RPMI8226 (cell line): Measurements from ENCODE around the gene ERBB2.
"Not testable (repeated sequence)": the region's sequence is repeated elsewhere in the genome, so short reads cannot be mapped to it uniquely, and the experiment has no call there.

Source experiments
- DNase-seq: peaks from one replicate; pipeline ENCODE4 v3.0.0-alpha.2; 2015

Gene ERBB2

DNA sequence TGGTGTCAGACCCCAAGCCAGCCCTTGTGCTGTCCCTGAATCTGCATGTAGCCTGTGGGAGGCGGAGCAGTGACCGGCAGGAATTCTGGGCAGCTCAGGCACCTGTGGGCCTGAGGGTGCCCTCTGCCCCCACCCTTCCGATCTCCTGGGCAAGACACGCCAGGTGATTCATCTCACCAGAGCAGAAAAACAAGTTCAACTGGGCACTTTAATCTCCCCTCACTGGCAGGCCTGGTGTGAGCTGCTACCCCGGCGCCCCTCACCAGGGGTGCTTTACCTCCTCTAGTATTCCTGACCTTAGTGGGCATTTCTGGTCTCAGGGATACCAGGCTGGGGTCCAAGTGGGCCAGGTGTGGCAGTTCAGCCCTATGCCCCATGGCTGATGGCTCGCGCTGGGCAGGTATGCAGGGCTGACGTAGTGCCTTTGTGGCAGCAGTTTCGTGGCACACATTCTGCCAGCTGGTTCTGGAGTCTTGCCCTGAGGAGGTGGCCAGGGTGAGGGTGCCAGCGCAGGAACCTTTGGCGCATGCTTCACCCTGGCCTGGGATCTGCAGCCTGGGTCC, 6.0 kb downstream of the ERBB2 start:
- DNase-seq = no peak

DNA sequence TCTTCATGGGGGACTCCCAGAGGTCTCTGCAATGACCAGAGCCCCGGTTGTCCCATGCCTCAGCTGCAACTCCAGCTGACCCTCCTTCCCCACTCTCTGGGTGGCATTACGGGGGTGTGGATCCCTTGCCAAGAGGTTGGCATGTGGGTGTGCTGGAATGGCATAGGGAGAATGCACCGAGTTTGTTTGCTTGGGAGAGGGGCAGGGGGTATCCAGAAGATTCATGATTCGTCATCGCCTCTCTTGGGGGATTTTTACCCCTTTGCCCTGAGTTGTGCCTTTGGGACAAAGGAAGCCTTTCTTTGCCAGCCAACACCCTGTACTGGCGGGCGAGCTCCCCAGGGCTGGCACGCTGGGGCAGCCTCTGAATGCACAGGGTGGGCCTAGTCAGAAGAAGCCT, 6.5 kb downstream of the ERBB2 start:
- DNase-seq = no peak

DNA sequence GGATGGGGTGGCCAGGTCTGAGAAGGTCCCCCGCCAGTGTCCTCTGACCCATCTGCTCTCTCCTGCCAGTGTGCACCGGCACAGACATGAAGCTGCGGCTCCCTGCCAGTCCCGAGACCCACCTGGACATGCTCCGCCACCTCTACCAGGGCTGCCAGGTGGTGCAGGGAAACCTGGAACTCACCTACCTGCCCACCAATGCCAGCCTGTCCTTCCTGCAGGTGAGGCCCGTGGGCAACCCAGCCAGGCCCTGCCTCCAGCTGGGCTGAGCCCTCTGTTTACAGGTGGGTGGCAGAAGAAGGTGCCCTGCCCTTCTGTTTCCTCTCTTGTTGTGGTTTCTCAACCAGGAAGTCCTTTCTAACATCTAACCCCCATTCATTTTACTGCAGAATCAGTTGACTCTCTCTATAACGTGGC, 7.1 kb downstream of the ERBB2 start:
- peak; percentile 40 for DNase-seq

DNA sequence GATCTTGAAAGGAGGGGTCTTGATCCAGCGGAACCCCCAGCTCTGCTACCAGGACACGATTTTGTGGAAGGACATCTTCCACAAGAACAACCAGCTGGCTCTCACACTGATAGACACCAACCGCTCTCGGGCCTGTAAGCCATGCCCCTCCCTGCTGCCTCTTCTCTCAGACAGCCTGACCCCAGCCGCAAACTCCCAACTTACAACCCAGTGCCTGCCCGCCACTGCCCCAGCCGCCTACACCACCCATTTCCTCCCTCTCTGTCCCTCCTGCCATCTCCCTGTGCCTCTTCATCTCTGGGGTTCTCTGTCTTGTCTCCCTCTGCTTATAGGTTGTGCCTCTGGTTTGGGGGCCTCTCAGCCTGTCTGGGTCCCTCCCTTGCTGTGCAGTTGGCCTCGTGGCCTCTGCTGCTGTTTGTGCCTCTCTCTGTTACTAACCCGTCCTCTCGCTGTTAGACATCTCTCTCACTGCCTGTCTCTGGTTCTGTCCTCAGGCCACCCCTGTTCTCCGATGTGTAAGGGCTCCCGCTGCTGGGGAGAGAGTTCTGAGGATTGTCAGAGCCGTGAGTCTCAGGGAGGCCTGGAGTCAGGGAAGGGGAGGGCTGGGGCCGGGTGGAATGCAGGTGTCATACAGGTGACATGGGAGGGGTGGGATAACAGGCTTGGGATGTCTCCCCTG, 9.6 kb downstream of the ERBB2 start:
- DNase-seq = no peak

DNA sequence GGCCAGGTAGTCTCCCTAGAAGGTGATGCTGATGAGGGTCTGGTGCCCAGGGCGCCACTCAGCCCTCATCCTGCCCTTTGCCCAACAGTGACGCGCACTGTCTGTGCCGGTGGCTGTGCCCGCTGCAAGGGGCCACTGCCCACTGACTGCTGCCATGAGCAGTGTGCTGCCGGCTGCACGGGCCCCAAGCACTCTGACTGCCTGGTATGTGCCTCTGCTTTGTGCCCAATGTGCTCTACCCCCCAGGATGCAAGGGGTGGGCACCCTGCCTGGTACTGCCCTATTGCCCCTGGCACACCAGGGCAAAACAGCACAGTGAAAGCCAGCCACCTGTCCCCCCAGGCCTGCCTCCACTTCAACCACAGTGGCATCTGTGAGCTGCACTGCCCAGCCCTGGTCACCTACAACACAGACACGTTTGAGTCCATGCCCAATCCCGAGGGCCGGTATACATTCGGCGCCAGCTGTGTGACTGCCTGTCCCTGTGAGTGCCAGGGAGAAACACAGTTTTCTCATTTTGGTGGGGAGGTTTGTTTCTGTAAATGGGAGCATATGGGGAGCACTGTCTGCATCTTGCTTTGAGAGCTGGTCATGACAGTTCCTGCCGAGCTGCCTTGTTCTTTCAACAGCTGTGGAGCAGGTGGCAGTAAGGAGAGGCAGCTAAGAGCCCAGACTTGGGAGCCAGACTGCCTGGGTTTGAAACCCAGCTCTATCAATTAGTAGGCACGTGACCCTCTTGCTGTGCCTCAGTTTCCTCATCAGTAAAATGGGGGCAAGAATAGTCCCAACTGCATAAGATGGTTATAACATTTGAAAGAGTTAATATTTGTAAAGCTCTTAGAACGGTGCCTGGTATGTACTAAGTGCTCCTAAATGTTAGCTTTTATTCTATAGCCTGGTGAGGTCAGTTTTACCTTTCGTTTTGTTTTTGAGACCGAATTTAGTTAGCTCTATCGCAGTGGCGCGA, 10.4 kb downstream of the ERBB2 start:
- DNase-seq = no peak

DNA sequence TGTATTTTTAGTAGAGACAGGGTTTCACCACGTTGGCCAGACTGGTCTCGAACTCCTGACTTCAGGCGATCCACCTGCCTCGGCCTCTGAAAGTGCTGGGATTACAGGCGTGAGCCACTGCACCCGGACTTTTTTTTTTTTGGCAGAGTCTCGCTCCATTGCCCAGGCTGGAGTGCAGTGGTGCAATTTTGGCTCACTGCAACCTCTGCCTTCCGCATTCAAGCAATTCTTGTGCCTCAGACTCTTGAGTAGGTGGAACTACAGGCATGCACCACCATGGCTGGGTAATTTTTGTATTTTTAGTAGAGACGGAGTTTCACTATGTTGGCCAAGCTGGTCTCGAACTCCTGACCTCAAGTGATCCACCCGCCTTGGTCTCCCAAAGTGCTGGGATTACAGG, 11.2 kb downstream of the ERBB2 start:
- not testable (repeated sequence) for DNase-seq

DNA sequence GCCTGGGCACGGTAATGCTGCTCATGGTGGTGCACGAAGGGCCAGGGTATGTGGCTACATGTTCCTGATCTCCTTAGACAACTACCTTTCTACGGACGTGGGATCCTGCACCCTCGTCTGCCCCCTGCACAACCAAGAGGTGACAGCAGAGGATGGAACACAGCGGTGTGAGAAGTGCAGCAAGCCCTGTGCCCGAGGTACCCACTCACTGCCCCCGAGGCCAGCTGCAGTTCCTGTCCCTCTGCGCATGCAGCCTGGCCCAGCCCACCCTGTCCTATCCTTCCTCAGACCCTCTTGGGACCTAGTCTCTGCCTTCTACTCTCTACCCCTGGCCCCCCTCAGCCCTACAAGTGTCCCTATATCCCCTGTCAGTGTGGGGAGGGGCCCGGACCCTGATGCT, 12.0 kb downstream of the ERBB2 start:
- no peak for DNase-seq

DNA sequence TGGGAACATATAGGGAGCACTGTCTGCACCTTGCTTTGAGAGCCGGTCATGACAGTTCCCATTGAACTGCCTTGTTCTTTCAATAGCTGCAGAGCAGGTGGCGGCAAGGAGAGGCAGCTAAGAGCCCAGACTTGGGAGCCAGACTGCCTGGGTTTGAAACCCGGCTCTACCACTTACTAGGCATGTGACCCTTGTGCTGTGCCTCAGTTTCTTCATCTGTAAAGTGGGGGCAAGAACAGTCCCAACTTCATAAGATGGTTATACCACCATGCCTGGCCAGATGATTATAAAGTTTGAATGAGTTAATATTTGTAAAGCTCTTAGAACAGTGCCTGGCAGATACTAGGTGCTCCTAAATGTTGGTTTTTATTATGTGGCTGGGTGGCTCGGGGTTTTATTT, 14.4 kb downstream of the ERBB2 start:
- DNase-seq = no peak

DNA sequence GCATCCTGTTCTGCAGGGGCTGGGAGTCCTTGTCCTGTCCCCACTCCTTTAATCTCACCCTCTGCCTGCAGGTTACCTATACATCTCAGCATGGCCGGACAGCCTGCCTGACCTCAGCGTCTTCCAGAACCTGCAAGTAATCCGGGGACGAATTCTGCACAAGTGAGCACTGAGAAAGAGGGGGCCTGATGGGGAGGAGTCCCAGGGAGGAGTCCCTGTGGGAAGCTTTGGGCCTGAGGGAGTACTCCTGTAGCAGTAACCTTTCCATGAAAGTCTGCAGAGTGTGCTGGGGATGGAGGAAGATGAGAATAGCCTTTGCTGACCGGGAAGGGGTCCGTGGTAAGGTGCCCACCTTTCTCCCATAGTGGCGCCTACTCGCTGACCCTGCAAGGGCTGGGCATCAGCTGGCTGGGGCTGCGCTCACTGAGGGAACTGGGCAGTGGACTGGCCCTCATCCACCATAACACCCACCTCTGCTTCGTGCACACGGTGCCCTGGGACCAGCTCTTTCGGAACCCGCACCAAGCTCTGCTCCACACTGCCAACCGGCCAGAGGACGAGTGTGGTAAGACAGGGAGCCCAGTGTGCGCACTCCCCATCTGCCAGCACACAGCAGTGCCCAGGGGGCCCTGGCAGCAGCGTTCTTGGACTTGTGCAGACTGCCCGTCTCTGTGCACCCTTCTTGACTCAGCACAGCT, 15.7 kb downstream of the ERBB2 start:
- DNase-seq = no peak

DNA sequence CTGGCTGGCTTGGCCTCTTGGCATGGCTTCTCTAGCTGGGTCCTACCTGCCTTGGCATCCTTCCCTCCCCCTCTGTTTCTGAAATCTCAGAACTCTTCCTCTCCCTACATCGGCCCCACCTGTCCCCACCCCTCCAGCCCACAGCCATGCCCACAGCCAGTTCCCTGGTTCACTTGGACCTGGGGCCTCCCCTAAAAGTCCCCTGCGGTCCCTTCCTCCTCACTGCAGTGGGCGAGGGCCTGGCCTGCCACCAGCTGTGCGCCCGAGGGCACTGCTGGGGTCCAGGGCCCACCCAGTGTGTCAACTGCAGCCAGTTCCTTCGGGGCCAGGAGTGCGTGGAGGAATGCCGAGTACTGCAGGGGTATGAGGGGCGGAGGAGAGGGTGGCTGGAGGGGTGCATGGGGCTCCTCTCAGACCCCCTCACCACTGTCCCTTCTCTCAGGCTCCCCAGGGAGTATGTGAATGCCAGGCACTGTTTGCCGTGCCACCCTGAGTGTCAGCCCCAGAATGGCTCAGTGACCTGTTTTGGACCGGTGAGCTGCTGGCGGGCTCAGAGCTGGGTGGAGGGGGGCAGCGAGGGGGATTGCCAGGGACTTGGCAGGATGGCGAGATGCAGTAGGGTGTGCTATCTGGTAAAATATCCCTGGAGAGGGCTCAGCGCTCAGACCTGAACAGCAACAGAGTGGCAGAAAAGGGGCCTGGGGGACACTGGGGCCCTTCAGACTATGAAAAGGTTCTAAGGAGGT, 16.4 kb downstream of the ERBB2 start:
- DNase-seq = no peak

DNA sequence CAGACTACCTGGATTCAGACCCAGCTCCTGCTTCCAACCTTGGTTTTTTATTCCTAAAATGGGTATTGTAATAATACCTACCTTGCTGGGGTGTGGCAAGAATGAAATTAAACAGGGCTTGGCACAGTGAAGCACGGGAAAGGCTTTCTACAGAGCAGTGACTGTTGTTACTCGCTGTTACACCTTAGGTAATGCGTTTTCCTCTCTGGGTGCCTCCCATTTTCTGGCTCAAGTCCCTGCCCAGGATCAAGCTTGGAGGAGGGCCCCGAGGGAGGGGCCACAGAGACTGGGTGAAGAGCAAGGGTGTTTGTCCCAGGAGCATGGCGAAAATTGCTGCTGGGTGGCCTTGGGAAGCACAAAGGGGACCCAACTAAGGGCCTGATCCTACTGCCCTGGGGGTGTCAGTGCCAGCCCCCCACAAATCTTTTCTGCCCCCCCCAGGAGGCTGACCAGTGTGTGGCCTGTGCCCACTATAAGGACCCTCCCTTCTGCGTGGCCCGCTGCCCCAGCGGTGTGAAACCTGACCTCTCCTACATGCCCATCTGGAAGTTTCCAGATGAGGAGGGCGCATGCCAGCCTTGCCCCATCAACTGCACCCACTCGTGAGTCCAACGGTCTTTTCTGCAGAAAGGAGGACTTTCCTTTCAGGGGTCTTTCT, 17.1 kb downstream of the ERBB2 start:
- DNase-seq = no peak

DNA sequence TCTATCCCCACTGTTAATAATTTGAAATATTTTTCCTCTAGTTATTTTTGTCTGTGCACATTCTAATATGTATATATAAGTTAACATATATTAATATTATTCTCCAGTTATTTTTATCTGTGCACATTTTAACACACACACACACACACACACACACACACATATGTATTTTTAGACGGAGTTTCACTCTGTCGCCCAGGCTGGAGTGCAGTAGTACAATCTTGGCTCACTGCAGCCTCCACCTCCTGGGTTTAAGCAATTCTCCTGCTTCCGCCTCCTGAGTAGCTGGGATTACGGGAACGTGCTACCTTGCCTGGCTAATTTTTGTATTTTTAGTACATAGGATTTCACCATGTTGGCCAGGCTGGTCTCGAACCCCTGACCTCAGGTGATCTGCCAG, 17.8 kb downstream of the ERBB2 start:
- DNase-seq = no peak

DNA sequence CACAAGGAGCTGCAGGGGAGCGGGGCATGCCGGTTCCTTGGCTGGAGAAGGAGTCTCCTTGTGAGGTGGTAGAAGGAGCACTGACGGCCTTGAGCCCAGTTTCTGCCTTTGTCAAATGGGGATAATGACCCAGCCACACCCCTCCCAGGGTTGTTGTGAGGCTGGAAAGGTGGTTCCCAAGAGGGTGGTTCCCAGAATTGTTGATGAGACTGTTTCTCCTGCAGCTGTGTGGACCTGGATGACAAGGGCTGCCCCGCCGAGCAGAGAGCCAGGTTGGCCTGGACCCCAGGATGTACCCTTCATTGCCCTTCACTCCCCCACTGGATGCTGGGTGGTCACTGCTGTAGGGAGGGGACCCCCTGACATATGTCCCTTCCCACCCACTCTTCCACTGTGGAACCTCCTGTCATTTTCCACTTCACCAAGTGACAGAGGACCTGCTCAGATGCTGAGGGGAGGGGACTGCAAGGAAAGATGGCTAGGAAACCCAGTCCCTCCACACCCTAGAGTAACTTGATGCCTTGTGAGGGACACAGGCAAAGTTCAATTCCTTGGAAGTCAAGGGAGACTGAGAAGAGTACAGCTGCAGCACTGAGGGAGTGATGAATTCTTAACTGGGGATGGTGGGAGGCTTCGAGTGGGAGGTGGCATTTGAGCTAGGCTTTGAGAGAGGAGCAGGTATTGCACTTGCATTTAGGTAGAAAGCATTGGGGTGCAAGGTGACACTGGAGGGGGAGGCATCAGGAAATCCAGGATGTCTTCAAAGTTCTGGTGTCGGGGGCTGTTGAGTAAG, 19.9 kb downstream of the ERBB2 start:
- no peak for DNase-seq

DNA sequence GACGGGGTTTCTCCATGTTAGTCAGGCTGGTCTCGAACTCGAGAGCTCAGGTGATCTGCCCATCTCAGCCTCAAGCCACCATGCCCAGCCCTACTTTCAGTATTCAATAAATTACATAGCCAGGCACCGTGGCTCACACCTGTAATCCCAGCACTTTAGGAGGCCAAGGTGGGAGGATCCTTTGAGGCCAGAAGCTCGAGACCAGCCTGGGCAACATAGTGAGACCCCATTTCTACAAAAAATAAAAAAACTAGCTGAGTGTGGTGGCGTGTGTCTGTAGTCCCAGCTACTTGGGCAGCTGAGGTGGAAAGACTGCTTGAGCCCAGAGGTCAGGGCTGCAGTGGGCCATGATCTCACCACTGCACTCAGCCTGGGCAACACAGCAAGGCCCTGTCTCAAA, 22.2 kb downstream of the ERBB2 start:
- DNase-seq = no peak

DNA sequence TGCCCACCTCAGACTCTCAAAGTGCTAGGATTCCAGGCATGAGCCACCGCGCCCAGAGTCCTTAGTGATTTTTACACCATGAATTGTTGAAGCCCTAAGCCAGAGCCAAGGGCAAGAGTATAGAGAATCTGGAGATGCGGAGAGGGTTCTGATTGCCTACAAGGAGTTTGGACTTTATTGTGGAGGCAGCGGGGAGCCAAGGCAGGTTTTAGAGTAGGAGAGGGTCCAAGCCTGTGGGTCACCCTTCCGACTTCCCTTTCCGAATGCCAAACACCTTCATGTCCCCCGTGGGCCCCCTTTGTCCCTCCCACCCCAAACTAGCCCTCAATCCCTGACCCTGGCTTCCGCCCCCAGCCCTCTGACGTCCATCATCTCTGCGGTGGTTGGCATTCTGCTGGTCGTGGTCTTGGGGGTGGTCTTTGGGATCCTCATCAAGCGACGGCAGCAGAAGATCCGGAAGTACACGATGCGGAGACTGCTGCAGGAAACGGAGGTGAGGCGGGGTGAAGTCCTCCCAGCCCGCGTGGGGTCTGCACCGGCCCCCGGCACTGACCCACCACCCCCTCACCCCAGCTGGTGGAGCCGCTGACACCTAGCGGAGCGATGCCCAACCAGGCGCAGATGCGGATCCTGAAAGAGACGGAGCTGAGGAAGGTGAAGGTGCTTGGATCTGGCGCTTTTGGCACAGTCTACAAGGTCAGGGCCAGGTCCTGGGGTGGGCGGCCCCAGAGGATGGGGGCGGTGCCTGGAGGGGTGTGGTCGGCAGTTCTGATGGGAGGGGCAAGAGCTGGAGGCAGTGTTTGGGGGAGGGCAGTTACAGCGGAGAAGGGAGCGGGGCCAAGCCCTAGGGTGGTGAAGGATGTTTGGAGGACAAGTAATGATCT, 23.3 kb downstream of the ERBB2 start:
- DNase-seq = no peak

DNA sequence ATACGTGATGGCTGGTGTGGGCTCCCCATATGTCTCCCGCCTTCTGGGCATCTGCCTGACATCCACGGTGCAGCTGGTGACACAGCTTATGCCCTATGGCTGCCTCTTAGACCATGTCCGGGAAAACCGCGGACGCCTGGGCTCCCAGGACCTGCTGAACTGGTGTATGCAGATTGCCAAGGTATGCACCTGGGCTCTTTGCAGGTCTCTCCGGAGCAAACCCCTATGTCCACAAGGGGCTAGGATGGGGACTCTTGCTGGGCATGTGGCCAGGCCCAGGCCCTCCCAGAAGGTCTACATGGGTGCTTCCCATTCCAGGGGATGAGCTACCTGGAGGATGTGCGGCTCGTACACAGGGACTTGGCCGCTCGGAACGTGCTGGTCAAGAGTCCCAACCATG, 24.9 kb downstream of the ERBB2 start:
- no peak for DNase-seq

DNA sequence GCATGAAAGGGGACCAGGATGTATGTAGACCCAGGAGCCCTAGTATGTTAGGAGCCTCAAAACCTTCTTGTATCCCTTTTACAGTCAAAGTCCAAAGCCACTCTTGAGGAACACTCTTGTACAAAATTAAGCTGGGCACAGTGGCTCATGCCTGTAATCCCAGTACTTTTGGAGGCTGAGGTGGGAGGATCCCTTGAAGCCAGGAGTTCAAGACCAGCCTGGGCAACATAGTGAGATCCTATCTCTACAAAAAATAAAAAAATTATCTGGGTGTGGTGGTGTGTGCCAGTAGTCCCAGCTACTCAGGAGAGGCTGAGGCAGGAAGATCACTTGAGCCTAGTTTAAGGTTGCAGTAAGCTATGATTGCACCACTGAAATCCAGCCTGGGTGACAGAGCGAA, 26.1 kb downstream of the ERBB2 start:
- not testable (repeated sequence) for DNase-seq

DNA sequence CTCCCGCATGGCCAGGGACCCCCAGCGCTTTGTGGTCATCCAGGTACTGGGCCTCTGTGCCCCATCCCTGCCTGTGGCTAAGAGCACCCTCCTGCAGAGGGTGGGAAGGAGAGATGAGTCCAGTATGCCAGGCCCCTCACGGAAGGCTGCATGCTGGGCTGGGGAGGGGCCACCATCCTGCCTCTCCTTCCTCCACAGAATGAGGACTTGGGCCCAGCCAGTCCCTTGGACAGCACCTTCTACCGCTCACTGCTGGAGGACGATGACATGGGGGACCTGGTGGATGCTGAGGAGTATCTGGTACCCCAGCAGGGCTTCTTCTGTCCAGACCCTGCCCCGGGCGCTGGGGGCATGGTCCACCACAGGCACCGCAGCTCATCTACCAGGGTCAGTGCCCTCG, 26.8 kb downstream of the ERBB2 start:
- no peak for DNase-seq

DNA sequence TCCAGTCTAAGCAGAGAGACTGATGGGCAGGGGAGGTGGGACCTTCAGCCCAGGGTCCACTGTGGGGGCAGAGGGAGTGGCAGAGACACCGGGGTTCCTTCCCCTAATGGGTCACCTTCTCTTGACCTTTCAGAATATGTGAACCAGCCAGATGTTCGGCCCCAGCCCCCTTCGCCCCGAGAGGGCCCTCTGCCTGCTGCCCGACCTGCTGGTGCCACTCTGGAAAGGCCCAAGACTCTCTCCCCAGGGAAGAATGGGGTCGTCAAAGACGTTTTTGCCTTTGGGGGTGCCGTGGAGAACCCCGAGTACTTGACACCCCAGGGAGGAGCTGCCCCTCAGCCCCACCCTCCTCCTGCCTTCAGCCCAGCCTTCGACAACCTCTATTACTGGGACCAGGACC, 27.7 kb downstream of the ERBB2 start:
- no peak for DNase-seq

DNA sequence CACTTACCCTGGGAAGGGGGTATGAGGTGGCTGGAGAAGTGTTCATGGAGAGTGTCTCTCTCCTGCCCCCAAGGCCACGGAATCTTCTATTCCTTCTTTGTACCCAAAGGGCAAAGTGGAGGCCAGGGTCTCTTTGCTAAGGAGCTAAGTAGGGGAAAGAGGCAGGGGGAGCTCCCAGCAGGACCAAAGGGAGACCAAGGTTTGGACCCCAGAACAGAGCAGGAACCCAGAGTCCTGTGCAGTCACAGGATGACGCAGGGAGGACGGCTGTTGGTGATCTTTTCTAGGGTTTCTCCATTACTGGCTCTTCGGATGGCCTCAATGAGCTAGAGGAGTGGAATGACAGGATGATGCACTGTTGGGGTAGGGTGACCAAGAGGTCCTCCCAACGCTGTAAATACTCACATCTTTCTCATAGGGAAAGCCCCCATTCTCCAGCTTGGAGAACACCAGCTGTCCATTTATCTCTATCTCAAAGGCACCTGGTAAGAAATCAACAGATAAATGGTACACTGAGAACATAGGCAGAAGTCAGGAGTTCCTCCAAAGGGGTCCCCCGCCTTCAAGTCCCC, 29.5 kb downstream of the ERBB2 start:
- DNase-seq = no peak
